ENCODE results near the gene PNKD. TPM values are rescaled to one million over a fixed set of nuclear protein-coding genes. Genes with fewer than 3 reads are reported as not detected.

PNKD gene
- total RNA-seq, 1 donor from 2014 or later: 40.3 TPM

DNA sequence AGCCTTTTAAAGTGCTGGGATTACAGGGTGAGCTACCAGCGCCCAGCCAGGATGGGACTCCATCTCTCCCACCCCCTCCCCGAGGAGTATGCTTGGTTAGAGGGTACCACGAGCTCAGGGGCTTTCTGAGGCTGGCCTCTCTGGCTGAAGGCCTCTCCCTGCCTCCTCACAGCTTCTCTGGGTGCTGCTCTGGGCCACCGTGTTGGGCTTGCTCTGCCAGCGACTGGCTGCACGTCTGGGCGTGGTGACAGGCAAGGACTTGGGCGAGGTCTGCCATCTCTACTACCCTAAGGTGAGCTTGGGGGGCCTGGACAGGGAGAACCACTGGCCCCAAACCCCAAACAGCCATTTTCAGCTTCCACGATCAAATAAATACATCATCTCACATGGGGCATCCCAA is 114.7 kb downstream of the PNKD start:
- no peak for DNase-seq (ENCODE audit: low read depth, low spot score)
- no peak overlapping the region for H3K27ac Mint-ChIP-seq (ENCODE audit: unreplicated experiment)
- H3K36me3 Mint-ChIP-seq (ENCODE audit: low read depth): no peaks in the 10 kb centered on the region
- peaks cover 21% of the 10 kb centered on the region for H3K27me3 Mint-ChIP-seq (ENCODE audit: low read depth)
- no peaks in the 10 kb centered on the region for H3K9me3 Mint-ChIP-seq
- TF ChIP-seq, protein P1, sequence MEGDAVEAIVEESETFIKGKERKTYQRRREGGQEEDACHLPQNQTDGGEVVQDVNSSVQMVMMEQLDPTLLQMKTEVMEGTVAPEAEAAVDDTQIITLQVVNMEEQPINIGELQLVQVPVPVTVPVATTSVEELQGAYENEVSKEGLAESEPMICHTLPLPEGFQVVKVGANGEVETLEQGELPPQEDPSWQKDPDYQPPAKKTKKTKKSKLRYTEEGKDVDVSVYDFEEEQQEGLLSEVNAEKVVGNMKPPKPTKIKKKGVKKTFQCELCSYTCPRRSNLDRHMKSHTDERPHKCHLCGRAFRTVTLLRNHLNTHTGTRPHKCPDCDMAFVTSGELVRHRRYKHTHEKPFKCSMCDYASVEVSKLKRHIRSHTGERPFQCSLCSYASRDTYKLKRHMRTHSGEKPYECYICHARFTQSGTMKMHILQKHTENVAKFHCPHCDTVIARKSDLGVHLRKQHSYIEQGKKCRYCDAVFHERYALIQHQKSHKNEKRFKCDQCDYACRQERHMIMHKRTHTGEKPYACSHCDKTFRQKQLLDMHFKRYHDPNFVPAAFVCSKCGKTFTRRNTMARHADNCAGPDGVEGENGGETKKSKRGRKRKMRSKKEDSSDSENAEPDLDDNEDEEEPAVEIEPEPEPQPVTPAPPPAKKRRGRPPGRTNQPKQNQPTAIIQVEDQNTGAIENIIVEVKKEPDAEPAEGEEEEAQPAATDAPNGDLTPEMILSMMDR (conservative IDR thresholded peaks at IDR 0.05): no peak
- no peak overlapping the region for H3K4me3 Mint-ChIP-seq
- peaks cover 6% of the 10 kb centered on the region for H3K4me1 Mint-ChIP-seq

DNA sequence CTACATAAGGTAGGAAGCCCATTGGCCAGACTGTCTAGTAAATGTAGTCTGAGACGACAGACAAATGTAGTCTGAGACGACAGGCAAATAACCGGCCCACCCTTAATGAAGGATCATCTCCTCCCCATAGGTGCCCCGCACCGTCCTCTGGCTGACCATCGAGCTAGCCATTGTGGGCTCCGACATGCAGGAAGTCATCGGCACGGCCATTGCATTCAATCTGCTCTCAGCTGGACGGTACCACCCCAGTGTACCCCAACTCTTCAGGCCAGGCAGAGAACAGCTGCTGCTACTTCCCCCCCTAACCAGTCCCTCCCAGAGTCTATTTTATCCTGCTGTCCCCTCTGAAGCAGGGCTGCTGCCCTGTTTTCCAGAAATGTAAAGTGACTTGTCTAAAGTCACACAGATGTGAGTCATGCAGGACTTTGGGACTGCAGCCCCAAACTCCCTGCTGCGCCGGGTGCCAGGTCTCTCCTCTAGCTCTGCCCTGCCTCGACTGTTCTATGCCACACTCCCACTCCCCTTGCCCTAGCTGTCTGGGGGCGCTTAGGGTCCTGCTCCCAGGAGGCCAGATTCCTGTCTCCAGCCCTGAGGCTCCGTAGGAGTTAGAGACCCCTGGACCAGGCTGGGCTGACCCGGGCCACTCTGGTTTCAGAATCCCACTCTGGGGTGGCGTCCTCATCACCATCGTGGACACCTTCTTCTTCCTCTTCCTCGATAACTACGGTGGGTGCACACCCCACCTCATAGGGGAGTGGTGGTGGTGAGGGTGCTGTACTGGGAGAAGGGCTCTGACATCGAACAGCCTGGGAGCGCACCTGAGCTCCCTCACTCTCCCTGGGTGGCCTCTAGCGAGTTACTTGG is 116.4 kb downstream of the PNKD start:
- Mint-ChIP-seq H3K4me3 (peak overlapping the region; percentile 73), H3K27me3 (ENCODE audit: low read depth) (peaks cover 18% of the 10 kb centered on the region), H3K4me1 (peaks cover 6% of the 10 kb centered on the region), H3K36me3 (ENCODE audit: low read depth) (no peaks in the 10 kb centered on the region), H3K27ac (ENCODE audit: unreplicated experiment) (no peak overlapping the region), H3K9me3 (no peaks in the 10 kb centered on the region)
- TF ChIP-seq, protein P1 (conservative IDR thresholded peaks at IDR 0.05): no peak
- no peak for DNase-seq (ENCODE audit: low read depth, low spot score)

DNA sequence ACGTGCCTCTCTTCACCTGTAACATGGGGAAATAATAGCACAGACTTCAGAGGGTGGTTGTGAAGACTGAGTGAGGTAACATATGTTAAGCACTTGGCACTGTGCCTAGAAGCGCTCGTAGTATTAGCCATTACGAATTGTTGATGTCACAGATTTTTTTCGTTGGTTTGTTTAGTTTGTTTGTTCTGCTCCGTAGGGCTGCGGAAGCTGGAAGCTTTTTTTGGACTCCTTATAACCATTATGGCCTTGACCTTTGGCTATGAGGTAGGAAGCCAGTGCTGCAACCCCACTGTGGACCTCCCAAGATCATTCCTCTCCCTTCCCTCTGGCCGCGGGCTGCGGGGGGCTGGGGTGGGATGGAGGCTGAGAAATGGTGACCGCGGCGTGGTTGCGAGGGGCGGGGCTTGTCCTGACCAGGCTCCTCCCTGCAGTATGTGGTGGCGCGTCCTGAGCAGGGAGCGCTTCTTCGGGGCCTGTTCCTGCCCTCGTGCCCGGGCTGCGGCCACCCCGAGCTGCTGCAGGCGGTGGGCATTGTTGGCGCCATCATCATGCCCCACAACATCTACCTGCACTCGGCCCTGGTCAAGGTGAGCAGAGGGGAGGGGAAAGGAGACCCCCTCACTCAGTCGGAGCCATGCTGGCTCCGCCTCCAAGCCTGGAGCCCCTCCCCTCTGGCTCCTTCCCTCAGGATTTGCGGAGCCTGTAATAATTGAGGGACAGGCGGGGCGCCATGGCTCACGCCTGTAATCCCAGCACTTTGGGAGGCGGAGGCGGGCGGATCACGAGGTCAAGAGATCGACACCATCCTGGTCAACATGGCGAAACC is 117.3 kb downstream of the PNKD start:
- no peak overlapping the region for H3K27ac Mint-ChIP-seq (ENCODE audit: unreplicated experiment)
- TF ChIP-seq, protein P1 (conservative IDR thresholded peaks at IDR 0.05): no peak

DNA sequence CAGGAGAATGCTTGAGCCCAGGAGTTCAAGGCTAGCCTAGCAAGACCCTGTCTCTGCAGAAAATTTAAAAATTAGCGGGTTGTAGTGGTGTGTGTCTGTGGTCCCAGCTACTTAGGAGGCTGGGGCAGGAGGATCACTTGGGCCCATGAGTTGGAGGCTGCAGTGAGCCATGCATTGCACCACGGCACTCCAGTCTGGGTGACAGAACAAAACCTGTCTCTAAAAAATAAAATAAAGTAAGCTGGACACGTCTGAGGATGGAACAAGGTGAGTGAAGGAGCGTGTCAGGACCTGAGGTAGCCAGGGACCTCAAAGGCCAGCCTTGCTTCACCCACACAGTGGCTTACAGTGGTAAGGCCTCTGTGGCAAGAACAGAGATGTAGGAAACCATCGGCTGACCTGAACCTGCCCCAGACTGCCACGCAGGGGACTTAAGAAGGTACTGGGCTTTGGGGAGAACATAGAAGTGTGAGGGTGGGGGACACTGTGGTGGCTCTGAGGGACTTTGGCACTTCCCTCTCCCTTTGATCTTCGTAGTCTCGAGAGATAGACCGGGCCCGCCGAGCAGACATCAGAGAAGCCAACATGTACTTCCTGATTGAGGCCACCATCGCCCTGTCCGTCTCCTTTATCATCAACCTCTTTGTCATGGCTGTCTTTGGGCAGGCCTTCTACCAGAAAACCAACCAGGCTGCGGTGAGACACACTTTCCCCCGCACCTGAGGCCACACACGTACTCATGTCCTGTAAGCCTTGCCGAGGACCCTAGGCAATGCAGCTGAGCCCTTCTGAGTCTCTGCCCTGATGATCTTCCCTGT is 119.2 kb downstream of the PNKD start:
- Mint-ChIP-seq H3K9me3 (no peaks in the 10 kb centered on the region), H3K4me1 (peaks cover 6% of the 10 kb centered on the region), H3K27ac (ENCODE audit: unreplicated experiment) (no peak overlapping the region), H3K36me3 (ENCODE audit: low read depth) (no peaks in the 10 kb centered on the region), H3K27me3 (ENCODE audit: low read depth) (peaks cover 17% of the 10 kb centered on the region), H3K4me3 (no peak overlapping the region)
- TF ChIP-seq, protein P1 (conservative IDR thresholded peaks at IDR 0.05): no peak
- DNase-seq (ENCODE audit: low read depth, low spot score): no peak

More for the DNA sequence above, 117.3 kb downstream of the PNKD start:
- DNase-seq (ENCODE audit: low read depth, low spot score): no peak
- Mint-ChIP-seq H3K4me3 (peak overlapping the region; percentile 73), H3K27me3 (ENCODE audit: low read depth) (peaks cover 17% of the 10 kb centered on the region), H3K4me1 (peaks cover 6% of the 10 kb centered on the region), H3K9me3 (no peaks in the 10 kb centered on the region), H3K36me3 (ENCODE audit: low read depth) (no peaks in the 10 kb centered on the region)

DNA sequence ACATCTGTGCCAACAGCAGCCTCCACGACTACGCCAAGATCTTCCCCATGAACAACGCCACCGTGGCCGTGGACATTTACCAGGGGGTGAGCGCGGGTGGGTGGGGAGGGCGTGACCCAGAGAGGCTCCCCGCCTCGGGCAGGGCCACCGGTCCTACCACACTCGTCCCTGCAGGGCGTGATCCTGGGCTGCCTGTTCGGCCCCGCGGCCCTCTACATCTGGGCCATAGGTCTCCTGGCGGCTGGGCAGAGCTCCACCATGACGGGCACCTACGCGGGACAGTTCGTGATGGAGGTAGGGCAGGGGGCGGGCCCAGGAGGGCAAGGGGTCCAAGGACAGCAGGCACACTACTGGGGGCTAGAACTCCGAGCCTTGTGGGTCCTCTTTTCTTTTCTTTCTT is 120.9 kb downstream of the PNKD start:
- Mint-ChIP-seq H3K36me3 (ENCODE audit: low read depth) (no peaks in the 10 kb centered on the region), H3K27ac (ENCODE audit: unreplicated experiment) (no peak overlapping the region), H3K4me1 (peaks cover 13% of the 10 kb centered on the region), H3K27me3 (ENCODE audit: low read depth) (peaks cover 19% of the 10 kb centered on the region), H3K4me3 (no peak overlapping the region), H3K9me3 (no peaks in the 10 kb centered on the region)
- TF ChIP-seq, protein P1 (conservative IDR thresholded peaks at IDR 0.05): no peak
- no peak for DNase-seq (ENCODE audit: low read depth, low spot score)
